HG03460 (cell line): ENCODE measurements around the gene FAM209B.
"Not testable (repeated sequence)": the region's sequence is repeated elsewhere in the genome, so short reads cannot be mapped to it uniquely, and the experiment has no call there.

Source experiments
- ATAC-seq: cut with Tn5 transposase; IDR thresholded peaks from one replicate; pipeline ENCODE4 v1.9.1; 2021; ENCODE audit not compliant: unreplicated experiment

Gene FAM209B, protein sequence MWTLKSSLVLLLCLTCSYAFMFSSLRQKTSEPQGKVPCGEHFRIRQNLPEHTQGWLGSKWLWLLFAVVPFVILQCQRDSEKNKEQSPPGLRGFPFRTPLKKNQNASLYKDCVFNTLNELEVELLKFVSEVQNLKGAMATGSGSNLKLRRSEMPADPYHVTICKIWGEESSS

DNA sequence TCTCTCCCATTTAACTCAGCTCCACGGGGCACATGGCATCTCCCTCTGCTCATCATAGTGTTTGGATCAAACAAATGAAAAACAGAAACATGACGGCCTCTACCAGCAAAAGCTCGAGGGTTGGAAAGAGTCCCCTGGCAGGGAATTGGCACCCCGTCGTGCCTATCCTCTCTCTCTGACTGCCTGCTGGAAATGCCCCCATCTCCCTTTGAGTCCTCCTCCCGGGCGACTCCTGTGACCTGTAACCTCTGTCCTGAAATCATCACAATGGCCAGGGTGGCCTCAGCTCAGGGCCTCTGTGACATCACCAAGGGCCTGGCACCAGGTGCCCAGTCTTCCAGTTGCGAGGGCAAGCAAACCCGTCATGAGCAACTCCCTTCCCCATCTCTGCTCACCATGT is at the start of gene FAM209B:
Gene FAM209B, plus strand, starts transcription at position 301 of the 400 bp plus-strand sequence. Its CDS starts 96 bp downstream, at position 397.
- not testable (repeated sequence) for ATAC-seq

DNA sequence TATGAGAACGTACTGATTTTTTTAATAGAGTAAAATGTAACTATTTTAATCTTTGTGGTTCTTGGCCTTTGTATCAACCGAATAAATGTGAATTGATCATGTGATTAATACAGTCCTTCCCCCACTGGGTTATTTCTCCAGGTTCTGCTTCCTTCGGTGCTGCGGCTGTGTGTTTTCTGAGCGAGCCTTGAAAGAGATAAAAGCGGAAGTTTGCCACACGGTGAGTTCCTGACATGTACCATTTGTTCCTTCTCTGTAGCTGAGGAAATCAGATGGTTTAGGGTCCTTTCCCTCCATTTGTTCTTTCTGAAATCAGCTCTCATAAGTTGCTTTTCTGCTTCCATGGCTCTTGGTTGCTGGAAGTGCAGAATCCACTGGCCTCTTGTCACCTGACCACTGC is 49.1 kb upstream of the FAM209B start:
- ATAC-seq, result no peak

DNA sequence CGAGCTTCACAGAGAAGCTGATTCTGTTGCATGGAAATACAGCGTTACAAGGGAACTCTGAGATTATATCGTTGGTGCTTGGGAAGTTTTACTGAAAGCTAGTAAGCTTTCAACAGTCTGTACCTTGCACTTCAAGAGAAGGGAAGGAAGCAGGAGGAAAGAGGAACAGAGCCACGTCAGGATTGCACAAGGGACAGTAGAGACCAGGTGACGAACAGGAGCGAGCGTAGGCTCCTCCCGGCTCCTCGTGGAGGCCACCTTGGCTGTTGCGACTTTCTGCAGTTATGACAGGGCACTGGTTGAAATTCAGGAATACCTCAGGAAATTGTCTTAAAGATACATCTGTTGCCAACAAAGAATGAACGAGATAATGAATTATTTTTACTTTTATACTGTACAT is 45.8 kb upstream of the FAM209B start:
- no peak for ATAC-seq

DNA sequence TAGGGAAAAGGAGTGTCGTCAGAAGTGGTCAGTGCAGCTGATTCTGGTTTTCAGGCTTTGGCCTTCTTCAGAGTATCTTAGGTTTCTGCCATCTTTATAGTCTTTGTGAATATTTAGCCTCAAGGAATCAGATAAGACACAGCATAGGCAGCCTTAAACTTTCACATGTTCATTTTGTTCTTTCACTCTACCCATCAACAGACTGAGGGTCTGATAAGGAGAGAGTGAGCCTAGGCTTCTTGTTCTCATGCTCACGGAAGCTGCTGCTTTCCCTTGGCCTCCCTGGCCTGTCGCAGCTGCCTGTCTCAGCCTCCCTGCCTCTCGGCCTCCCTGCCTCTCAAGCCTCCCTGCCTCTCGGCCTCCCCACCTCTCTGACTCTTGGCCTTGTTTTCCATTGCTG is 44.5 kb upstream of the FAM209B start:
- no peak for ATAC-seq

DNA sequence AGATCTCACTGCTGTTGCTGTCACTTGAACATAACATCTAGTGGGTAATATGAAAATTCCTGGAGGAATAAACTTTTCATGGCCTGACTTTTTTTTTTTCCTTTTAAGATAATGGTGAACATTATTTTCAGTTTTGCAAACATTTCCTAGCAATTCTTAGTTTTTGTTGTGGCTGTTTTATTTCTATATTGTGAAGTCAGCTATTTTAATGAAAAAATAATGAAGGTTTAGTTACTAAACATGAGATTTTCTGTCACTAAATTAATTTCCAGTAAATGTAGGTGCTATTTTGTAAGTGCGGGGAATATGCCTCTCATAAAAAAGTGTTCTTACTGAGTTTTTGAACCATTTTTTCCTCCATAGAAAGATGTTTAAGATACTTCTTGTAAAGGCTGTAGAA is 31.9 kb upstream of the FAM209B start:
- ATAC-seq, result no peak

DNA sequence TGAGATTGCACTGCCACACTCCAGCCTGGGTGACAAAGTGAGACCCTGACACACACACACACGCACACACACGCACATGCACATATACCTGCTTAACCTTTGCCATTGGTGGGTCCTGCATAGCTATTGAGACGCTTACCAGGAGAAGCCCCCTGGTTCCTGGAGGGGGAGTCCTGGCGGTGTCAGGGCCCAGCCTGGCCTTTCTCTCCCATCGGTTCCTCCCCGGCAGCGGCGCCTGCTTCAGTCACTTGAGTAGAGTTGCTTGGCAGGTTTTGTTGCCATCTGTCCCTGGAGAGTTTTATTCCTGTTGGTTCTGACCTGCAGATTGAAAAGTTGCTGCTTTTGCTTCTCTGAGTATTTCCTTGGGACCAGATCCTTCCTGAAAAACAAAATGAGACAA is 29.1 kb upstream of the FAM209B start:
- ATAC-seq, result no peak

DNA sequence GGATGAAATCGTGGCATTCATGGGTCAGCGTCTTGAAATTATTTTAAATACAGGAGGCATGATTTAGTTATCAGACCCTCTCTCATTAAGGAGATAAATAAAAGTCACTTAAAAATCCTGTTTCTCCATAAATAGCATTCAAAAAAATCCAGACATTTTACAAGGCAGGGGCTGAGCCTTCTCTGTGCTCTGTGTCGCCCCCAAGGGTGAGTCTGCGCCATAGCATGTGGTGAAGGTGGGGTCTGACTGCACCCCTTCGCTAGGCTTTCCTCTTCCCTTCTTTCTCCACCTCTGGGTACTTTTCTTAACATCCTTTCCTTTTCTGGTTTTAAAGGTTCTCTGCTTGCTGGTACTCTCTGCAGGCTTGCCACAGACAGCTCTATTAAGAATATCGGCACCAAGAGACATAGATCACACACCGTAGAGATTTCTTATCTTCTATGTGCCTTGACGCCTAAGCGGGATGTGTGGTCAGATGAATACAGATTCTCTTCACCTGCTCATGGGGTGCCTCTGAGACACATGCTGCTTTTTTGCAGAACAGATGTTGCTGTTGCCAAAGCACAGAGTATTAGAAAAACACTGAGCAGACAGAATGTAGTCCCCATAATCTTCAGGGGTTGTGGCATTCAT is 28.6 kb upstream of the FAM209B start:
- no peak for ATAC-seq

DNA sequence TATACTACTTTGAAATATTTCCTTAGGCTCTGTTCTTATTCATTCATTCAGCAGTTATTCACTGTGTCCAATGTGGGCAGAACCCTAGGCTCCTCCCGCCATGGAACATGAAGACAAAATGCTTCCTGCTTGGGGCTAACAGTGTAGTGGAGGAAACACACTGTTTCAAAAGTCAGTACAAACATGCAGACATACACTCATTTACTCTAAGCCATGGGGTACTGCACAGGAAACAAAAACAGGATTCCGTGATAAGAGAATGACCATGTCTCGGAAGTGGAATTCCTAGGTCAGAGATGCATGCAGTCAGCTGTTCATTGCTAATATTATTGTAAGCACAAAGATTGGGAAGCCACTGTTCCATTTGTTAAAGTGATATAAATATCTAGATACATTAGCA is 26.9 kb upstream of the FAM209B start:
- no peak for ATAC-seq

DNA sequence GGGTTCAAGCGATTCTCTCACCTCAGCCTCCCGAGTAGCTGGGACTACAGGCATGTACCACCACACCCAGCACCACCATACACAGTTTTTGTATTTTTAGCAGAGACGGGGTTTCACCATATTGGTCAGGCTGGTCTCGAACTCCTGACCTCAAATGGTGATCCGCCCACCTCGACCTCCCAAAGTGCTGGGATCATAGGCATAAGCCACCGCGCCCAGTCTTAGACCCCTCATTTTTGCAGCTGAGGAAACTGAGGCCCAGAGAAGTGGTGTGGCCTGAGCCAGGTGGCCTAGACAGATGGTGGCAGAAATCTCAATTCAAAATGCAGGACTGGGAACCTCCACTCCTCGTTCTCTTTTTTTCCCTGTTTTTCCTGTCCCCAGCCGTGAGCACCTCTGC is 21.1 kb upstream of the FAM209B start:
- no peak for ATAC-seq

DNA sequence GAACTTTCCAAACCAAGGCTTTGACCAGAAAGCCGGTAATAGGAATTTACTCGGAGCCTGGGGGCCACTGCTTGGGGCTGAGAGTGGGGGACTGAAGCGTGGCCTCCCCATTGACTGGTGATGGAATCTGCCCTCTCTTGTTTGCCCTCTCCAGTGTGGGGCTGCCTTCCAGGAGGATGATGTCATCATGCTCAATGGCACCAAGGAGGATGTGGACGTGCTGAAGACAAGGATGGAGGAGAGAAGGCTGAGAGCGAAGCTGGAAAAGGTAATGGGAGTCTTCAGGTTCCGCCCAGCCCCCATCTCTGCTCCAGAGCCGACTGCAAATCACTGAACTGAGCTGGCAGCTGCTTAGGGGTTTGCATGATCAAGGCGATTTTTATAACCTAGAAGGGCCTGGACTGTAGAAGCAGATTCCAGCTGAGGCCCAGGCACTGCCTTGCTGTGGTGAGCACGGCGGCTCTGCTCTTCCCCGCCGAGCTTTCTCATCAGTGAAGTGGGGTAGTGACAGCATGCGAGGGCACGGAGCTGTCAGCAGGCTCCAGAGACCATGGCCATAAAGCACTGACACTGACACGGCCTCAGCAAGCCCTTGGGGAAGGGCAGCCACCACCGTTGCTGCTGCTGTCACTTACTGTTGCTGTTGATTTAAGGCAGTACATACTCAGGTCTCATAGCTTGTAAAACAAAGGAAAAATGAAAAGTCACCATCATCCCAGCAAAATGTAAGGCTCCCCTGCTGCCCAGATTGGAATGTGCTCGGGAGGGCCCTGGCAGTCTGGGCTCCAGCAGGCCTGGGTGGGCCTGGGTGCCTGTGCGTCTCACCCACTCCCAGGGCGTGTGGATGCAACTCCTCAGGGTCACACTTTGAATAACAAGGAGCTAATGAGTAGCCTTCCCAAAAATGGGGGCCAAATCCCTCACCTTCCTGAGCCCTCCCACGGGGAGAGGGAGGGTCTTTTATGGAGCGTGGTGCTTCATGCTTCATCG is 19.6 kb upstream of the FAM209B start:
- ATAC-seq, result no peak

DNA sequence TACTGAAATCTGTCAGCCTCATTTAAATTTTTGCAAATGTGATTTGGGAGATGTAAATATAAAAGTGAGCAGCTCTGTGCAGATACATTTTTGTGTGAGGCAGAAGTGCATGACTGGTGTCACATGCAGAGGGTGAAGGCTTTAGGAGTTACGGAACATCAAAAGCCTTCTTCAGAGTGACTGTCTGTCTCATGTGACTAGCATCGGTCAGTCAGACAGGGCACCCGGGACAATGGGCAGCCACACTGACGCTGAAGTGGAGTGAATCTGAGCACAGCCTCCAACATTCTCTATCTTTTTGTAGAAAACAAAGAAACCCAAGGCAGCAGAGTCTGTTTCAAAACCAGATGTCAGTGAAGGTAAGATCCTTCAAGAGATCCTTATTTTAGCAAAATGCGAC is 16.4 kb upstream of the FAM209B start:
- ATAC-seq, result no peak

DNA sequence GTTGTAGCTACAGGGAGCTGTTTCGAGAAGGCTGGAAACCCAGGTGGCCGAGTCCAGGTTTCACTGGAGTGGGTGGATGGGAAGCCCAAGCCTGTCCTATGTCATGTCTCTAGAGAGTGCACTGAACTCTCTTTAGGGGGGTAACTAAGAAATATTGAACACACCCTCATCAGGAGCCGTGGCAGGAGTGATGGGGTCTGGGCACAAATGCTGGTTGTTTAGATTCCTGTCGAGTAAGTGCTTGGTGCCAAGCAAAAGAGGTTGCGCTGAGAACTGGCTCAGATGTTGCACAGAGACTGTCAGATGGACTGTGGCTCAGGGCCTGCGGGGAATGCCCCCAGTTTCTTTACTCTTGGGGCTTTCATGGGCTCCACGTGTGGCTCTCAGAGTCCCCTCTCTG is 15.8 kb upstream of the FAM209B start:
- ATAC-seq, result no peak

DNA sequence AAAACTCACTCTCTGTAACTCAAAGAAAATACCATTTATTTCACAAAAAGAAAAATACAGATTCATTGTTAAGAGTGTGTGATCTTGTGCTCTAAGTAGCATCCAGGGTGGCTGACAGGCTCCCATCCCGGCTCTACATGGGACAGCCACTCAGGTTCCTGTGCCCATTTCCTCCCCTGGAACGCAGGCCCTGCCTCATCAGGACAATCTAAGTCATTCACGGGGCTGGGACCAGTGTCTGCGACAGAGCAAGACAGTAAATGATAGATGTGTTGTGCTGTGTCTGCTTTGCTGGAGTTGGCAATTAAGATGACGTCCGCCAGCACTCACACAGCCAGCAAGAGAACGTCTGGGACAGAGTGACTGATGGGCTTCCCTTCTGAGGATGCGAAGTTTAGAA is 15.4 kb upstream of the FAM209B start:
- ATAC-seq, result no peak

DNA sequence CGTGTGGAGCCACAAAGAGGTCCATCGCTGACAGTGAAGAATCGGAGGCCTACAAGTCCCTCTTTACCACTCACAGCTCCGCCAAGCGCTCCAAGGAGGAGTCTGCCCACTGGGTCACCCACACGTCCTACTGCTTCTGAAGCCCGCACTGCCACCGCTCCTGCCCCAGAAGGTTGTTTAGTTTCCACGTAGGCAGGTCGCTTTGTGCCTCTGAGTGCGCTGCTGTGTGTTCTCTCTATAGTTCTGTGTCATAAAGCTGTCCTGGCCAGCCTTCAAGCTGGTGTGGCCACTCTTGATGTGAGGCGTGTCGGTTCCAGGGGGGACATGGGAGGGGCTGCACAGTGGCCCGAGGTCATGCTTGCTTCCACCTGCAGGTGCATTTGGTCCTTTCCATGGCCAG is 14.9 kb upstream of the FAM209B start:
- ATAC-seq, result no peak

DNA sequence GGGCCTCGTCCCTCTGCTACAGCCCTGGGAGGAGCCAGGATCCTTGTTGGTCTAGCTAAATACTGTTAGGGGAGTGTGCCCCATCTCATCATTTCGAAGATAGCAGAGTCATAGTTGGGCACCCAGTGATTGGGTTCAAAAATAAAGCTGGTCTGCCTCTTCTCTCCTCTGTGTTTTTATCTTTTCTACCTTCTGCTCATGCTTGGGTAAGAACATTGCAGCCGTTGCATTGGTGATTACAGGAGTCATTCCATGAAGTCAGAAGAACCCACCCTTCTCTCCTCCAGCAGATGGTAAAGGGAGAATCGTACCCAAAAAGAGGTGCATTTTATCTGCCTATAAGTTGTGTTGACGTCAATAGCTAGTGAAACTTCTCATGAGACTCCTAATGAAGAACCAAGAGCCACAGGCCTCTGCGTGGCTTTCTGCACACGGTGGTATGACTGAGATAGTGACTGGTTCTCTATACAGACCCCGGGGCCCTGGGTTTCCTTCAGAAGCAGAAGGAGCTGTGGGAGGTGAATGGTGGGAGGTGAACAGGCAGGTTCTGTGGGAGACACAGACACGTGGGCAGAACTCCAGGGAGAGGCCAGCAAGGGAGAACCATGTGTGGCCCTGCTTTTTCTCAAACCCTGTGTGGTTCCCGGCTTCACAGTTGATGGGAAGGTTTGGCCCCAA is 14.2 kb upstream of the FAM209B start:
- no peak for ATAC-seq

DNA sequence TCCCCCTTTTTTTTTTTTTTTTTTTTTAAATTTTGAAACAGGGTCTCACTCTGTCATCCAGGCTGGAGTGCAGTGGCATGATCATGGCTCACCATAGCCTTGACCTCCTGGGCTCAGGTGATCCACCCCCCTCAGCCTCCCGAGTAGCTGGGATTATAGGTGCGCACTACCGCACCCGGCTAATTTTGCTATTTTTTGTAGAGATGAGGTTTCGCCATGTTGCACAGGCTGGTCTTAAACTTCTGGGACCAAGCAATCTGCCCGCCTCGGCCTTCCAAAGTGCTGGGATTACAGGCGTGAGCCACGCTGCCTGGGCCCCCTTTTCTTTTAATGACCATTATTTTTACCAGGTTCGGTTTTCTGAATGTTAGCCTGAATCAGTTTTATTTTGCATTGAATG is 13.5 kb upstream of the FAM209B start:
- no peak for ATAC-seq

DNA sequence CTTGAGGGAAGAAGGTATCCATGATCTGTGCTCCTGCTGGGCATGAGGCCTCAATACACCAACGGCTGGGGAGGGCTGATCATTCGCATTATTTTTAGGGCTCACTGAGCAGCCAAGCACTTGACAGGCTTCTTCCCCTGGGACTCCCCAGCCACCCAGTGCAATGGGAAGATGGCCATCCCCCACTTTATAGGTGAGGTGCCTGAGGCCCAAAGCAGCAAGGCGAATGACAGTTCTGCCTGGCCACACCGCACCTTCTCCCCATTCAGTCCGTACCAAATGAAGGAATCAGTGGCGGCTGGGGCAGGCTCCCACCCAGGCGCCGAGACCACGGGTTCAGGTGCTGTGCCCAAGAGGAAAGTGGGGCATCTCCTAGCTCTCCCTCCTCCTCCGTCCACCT is 12.9 kb upstream of the FAM209B start:
- ATAC-seq, result no peak

DNA sequence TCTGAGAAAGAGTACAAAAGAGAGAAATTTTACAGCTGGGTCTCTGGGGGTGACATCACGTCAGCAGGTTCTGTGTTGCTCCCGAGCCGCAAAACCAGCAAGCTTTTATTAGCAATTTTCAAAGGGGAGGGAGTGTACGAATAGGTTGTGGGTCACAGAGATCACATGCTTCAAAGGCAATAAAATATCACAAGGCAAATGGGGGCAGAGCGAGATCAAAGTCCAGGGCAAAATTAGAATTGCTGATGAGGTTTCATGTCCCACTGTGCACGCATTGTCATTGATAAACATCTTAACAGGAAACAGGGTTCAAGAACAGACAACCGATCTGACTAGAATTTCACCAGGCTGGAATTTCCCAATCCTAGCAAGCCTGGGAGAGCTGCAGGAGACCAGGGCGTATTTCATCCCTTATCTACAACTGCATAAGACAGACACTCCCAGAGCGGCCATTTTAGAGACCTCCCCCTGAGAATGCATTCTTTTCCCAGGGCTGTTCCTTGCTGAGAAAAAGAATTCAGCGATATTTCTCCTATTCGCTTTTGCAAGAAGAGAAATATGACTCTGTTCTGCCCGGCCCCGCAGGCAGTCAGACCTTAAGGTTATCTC is 12.2 kb upstream of the FAM209B start:
- not testable (repeated sequence) for ATAC-seq

DNA sequence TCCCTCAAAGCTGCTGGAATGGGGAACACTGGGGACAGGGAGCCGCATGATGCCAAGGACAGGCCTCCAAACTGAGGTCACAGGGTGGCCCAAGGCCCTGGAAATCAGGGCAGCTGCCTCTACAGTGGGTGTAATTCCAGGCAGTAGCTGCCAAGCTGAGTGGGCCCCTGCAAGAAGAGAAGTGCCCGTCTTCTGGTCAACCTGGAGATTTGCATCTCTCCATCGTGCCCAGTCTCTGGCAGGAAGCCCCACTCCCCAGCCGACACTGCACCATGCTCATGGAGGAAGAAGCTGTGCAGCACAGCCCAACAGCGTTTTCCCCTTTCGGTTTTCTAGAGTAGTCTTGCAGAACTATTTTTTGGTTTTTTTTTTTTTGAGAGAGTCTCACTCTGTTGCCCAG is 10.7 kb upstream of the FAM209B start:
- no peak for ATAC-seq

DNA sequence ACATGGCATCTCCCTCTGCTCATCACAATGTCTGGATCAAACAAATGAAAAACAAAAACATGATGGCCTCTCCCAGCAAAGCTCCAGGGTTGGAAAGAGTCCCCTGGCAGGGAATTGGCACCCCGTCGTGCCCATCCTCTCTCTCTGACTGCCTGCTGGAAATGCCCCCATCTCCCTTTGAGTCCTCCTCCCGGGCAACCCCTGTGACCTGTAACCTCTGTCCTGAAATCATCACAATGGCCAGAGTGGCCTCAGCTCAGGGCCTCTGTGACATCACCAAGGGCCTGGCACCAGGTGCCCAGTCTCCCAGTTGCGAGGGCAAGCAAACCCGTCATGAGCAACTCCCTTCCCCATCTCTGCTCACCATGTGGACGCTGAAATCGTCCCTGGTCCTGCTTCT is 8.6 kb upstream of the FAM209B start, which contains the start of gene FAM209A:
Gene FAM209A, plus strand, starts transcription at position 301 of the 400 bp plus-strand sequence. Its CDS starts 65 bp downstream, at position 366.
- not testable (repeated sequence) for ATAC-seq

DNA sequence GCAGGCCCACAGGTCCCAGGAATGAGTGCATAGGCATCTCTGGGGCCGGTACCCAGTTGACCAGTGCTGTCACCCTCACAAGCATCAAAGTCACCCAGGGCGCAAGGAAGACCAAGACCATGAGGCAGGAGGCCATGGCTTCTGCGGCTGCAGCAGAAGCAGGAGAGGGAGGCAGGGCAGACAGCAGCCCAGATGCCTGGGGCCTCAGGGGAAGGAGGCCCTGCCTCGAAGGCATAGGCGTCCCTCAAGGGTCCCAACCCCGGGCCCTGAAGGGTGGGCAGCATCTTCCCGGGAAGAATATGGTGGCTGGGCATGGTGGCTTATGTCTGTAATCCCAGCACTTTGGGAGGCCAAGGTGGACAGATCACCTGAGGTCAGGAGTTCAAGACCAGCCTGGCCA is 5.5 kb upstream of the FAM209B start:
- ATAC-seq, result no peak
